B cell (primary cell): ENCODE measurements around the gene CIT. TPM values are rescaled to one million over a fixed set of nuclear protein-coding genes. Genes with fewer than 3 reads are reported as not detected.

Experiments
- ATAC-seq: fragments of 200-7000 bp; cut with Tn5 transposase; one replicate; pipeline ENCODE4 v1.10.0; 2021; ENCODE audit warnings: low read depth, mild to moderate bottlenecking, moderate number of reproducible peaks, moderate library complexity
- CTCF ChIA-PET: fragments of 350-600 bp; sonication (Branson Sonifier 250); formaldehyde crosslinking; loops from one replicate; lab custom pipeline; 2021; ENCODE audit warnings: antibody characterized with exemption, inconsistent platforms; lab: Charles Lee
- POLR2A ChIA-PET: fragments of 350-600 bp; sonication (Branson Sonifier 250); formaldehyde crosslinking; loops from one replicate; lab custom pipeline; 2021; ENCODE audit warnings: antibody characterized with exemption; lab: Charles Lee
- DNase-seq: peaks from one replicate; pipeline ENCODE4 v3.0.0; 2013
- H2AFZ ChIP-seq: 2 replicates; pipeline ENCODE4 v1.6.1; 2012; ENCODE audit warnings: mild to moderate bottlenecking, low read depth, low read length; ENCODE audit not compliant: insufficient read depth, poor library complexity, severe bottlenecking
- H3K27ac ChIP-seq, 2 donors: 1 replicate in 1 of 2; 2 replicates in 1 of 2; pipeline ENCODE4 v1.5.1; 2012 to 2013; ENCODE audit warnings: low read length in 2 of 2, mild to moderate bottlenecking in 2 of 2, moderate library complexity in 1 of 2
- H3K27me3 ChIP-seq, 4 experiments: fragments of 200-600 bp in 1 of 4; sonication (generic) in 1 of 4; replicated peaks in 1 of 4; 1 replicate in 2 of 4; 2 replicates in 2 of 4; pipeline versions ENCODE4 v1.6.1 to v1.7.0; 2013 to 2016; ENCODE audit warnings: low read length in 3 of 4, mild to moderate bottlenecking in 2 of 4, mixed read lengths in 1 of 4, moderate library complexity in 1 of 4; ENCODE audit not compliant: insufficient read depth in 4 of 4, control insufficient read depth in 3 of 4; ENCODE audit errors: control extremely low read depth in 1 of 4
- H3K36me3 ChIP-seq, 2 experiments: replicated peaks in 1 of 2; 1 replicate in 1 of 2; 2 replicates in 1 of 2; pipeline versions ENCODE4 v1.6.1 to v1.7.1; 2013; ENCODE audit warnings: low read length in 1 of 2; ENCODE audit not compliant: insufficient read depth in 2 of 2, control insufficient read depth in 1 of 2; ENCODE audit errors: control extremely low read depth in 1 of 2, extremely low read depth in 1 of 2
- H3K4me1 ChIP-seq, 2 donors: fragments of 200-600 bp in 1 of 2; sonication (generic) in 1 of 2; 1 replicate in 1 of 2; 2 replicates in 1 of 2; pipeline versions ENCODE4 v1.5.1 to v1.6.1; 2013 to 2017; ENCODE audit warnings: low read length in 2 of 2; ENCODE audit not compliant: control insufficient read depth in 2 of 2, insufficient read depth in 2 of 2
- H3K4me2 ChIP-seq: replicated peaks from 2 replicates; pipeline ENCODE3; 2012; ENCODE audit warnings: mild to moderate bottlenecking, low read depth, low read length; ENCODE audit not compliant: poor library complexity, severe bottlenecking
- H3K4me3 ChIP-seq, 5 experiments: fragments of 200-600 bp in 1 of 5; sonication (generic) in 1 of 5; 1 replicate in 3 of 5; 2 replicates in 2 of 5; pipeline versions ENCODE4 v1.5.1 to v1.7.0; 2011 to 2016; ENCODE audit warnings: low read length in 4 of 5, mild to moderate bottlenecking in 4 of 5, low read depth in 2 of 5, control low read depth in 1 of 5, moderate library complexity in 1 of 5; ENCODE audit not compliant: insufficient read depth in 1 of 5; ENCODE audit errors: control extremely low read depth in 1 of 5, extremely low read depth in 1 of 5
- H3K79me2 ChIP-seq: fragments of 200-600 bp; sonication (generic); one replicate; pipeline ENCODE4 v1.6.0; 2016; ENCODE audit warnings: low read length; ENCODE audit not compliant: control insufficient read depth, insufficient read depth
- H3K9ac ChIP-seq: fragments of 200-600 bp; sonication (generic); 2 replicates; pipeline ENCODE4 v1.6.1; 2017; ENCODE audit warnings: mild to moderate bottlenecking, low read length, moderate library complexity
- H3K9me3 ChIP-seq, 3 donors: one replicate each; pipeline versions ENCODE4 v1.6.1 to v1.7.1; 2013; ENCODE audit warnings: low read length in 2 of 3; ENCODE audit not compliant: control insufficient read depth in 2 of 3, insufficient read depth in 1 of 3; ENCODE audit errors: control extremely low read depth in 1 of 3
- H4K20me1 ChIP-seq: 2 replicates; pipeline ENCODE4 v1.6.0; 2012; ENCODE audit warnings: mild to moderate bottlenecking, low read length; ENCODE audit not compliant: insufficient read depth, control insufficient read depth, poor library complexity, severe bottlenecking
- H3K27ac Mint-ChIP-seq: one replicate; pipeline ENCODE4 v1.8.0; 2021; ENCODE audit warnings: mixed read lengths
- H3K27me3 Mint-ChIP-seq: one replicate; pipeline ENCODE4 v1.8.0; 2021; ENCODE audit warnings: mixed read lengths
- H3K4me1 Mint-ChIP-seq: one replicate; pipeline ENCODE4 v1.8.0; 2021; ENCODE audit warnings: mixed read lengths
- H3K4me3 Mint-ChIP-seq: one replicate; pipeline ENCODE4 v1.8.0; 2021; ENCODE audit warnings: mixed read lengths
- H3K9me3 Mint-ChIP-seq: one replicate; pipeline ENCODE4 v1.8.0; 2022; ENCODE audit warnings: mixed read lengths; ENCODE audit not compliant: insufficient read depth
- EZH2 ChIP-seq: IDR thresholded peaks from 2 replicates; pipeline ENCODE4 v1.6.1; 2012; ENCODE audit warnings: borderline replicate concordance, low read depth, mild to moderate bottlenecking, moderate library complexity, low read length; ENCODE audit not compliant: insufficient read depth, poor library complexity, severe bottlenecking
- WGBS: methylation state at CpG from one replicate; pipeline ENCODE4 v1.1.5; 2013; ENCODE audit warnings: missing lambda C conversion rate; ENCODE audit not compliant: insufficient coverage; 5-methylcytosine and 5-hydroxymethylcytosine counted together
- intact Hi-C: fragments of 100-400 bp; cut with micrococcal nuclease; formaldehyde crosslinking; loops from one replicate; pipeline ENCODE4 v1.10.0; 2022
- polyA plus RNA-seq: library from polyadenylated mRNA; depleted of rRNA; stranded (reverse); fragments of >200 nt; gene quantifications from 2 replicates; pipeline ENCODE4 v1.2.3, GENCODE V29; 2012
- total RNA-seq, 2 donors: library from RNA; stranded (reverse); fragments of 120-200 nt in 1 of 2; gene quantifications; 1 replicate in 1 of 2; 2 replicates in 1 of 2; pipeline versions ENCODE4 v1.2.3 to v1.2.4, GENCODE V29; 2013 to 2022
- TF ChIP-seq, protein P1 (sequence below): fragments of 200-600 bp; IDR thresholded peaks from one replicate; pipeline ENCODE4 v1.8.0; 2022; ENCODE audit warnings: antibody characterized with exemption, mild to moderate bottlenecking

The CIT gene
- total and polyA plus RNA-seq, 2 donors (not counting 1 experiment from before 2014, with no cell fraction given), result 1.4 to 6.1 TPM

- H3K27me3 ChIP-seq, result no peaks in the 10 kb centered on the region
- no peaks in the 10 kb centered on the region for H4K20me1 ChIP-seq
- H3K27ac ChIP-seq, result no peak overlapping the region
- Mint-ChIP-seq H3K4me1 (peaks cover 14% of the 10 kb centered on the region), H3K4me3 (no peak overlapping the region), H3K27me3 (no peaks in the 10 kb centered on the region), H3K9me3 (no peaks in the 10 kb centered on the region), H3K27ac (no peak overlapping the region)
- ATAC-seq (no peak), DNase-seq (no peak)
- peaks cover 13 to 14% of the 10 kb centered on the region in 2 donors for H3K4me1 ChIP-seq
- H3K4me3 ChIP-seq, result no peak overlapping the region
- peaks cover 8% of the 10 kb centered on the region for H3K79me2 ChIP-seq
- no peaks in the 10 kb centered on the region for H3K36me3 ChIP-seq
- no peak overlapping the region for H3K4me2 ChIP-seq
- H2AFZ ChIP-seq, result no peak overlapping the region
- 78% methylated on average over 1 of the region's 4 CpGs for WGBS
- H3K9me3 ChIP-seq, result no peaks in the 10 kb centered on the region
- H3K9ac ChIP-seq, result no peak overlapping the region
- intact Hi-C loops, result no loop called here
- ChIA-PET CTCF (interaction anchor here (1.0 to 1.3 kb wide), 3 partner anchors 10 to 218 kb away, joined by 3 read pairs; no protein-coding TSS in a partner anchor), POLR2A (no interaction called here)
- TF ChIP-seq, protein P1, sequence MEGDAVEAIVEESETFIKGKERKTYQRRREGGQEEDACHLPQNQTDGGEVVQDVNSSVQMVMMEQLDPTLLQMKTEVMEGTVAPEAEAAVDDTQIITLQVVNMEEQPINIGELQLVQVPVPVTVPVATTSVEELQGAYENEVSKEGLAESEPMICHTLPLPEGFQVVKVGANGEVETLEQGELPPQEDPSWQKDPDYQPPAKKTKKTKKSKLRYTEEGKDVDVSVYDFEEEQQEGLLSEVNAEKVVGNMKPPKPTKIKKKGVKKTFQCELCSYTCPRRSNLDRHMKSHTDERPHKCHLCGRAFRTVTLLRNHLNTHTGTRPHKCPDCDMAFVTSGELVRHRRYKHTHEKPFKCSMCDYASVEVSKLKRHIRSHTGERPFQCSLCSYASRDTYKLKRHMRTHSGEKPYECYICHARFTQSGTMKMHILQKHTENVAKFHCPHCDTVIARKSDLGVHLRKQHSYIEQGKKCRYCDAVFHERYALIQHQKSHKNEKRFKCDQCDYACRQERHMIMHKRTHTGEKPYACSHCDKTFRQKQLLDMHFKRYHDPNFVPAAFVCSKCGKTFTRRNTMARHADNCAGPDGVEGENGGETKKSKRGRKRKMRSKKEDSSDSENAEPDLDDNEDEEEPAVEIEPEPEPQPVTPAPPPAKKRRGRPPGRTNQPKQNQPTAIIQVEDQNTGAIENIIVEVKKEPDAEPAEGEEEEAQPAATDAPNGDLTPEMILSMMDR, result no peak
These were observed 215.2 kb downstream of the CIT start for GRCh38 chr12:119661882-119662281.

- no peak overlapping the region for H3K27ac Mint-ChIP-seq
- H3K79me2 ChIP-seq, result no peaks in the 10 kb centered on the region
- no peak overlapping the region for H3K4me3 ChIP-seq
- ChIA-PET POLR2A (no interaction called here), CTCF (interaction anchor here (0.9 kb wide), 1 partner anchor 9 kb away, joined by 3 read pairs; no protein-coding TSS in a partner anchor)
- no peak for DNase-seq
- H3K4me2 ChIP-seq, result no peak overlapping the region
- no peaks in the 10 kb centered on the region for H3K9me3 Mint-ChIP-seq
- no peak for ATAC-seq
- 45% methylated on average over 3 of the region's 5 CpGs for WGBS
- no peaks in the 10 kb centered on the region for H3K27me3 Mint-ChIP-seq
- intact Hi-C loops, result no loop called here
- H3K27me3 ChIP-seq, result no peaks in the 10 kb centered on the region
- no peaks in the 10 kb centered on the region for H4K20me1 ChIP-seq
- no peaks in the 10 kb centered on the region for H3K4me1 Mint-ChIP-seq
- H3K36me3 ChIP-seq, result no peaks in the 10 kb centered on the region
- H3K9me3 ChIP-seq, result peaks cover 0 to 4% (median 0%) of the 10 kb centered on the region in 3 donors
- TF ChIP-seq, protein P1, result no peak
- TF ChIP-seq EZH2, result no peak
- H3K4me3 Mint-ChIP-seq, result no peak overlapping the region
- no peaks in the 10 kb centered on the region for H3K4me1 ChIP-seq
- H3K9ac ChIP-seq, result no peak overlapping the region
- H2AFZ ChIP-seq, result no peak overlapping the region
- no peak overlapping the region for H3K27ac ChIP-seq
These were observed 217.0 kb downstream of the CIT start for GRCh38 chr12:119660076-119660475.
